Hippocampal formation (tissue), 2 donors: ENCODE data around the gene ATG4D.
"Not testable (repeated sequence)": the region's sequence is repeated elsewhere in the genome, so short reads cannot be mapped to it uniquely, and the experiment has no call there.

Experiments used
- DNase-seq, 2 donors: peaks; one replicate each; lab custom pipeline; 2025; lab: John Stamatoyannopoulos, UW

ATG4D gene

DNA sequence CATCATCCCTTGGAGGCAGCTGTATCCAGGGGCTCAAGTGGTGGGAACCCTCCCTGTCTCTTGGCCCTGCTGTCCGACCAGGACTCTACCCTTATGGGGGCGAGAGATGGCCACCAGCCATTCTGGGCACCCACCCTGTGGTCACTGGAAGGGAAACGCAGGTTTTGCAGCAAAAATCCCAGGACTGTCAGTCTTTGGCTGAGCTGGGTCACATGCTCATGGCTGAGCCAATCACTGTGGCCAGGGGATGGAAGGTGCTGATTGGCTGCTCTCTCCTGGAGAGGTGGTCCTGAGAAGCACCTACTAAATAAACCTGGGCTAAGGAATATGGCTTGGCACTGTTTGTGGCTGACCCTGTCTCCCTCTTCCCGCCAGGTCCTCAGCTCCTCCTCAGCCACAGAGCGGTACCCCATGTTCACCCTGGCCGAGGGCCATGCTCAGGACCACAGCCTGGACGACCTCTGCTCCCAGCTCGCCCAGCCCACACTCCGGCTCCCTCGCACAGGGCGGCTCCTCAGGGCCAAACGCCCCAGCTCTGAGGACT lies 8.9 kb downstream of the ATG4D start:
- DNase-seq, result no peak

DNA sequence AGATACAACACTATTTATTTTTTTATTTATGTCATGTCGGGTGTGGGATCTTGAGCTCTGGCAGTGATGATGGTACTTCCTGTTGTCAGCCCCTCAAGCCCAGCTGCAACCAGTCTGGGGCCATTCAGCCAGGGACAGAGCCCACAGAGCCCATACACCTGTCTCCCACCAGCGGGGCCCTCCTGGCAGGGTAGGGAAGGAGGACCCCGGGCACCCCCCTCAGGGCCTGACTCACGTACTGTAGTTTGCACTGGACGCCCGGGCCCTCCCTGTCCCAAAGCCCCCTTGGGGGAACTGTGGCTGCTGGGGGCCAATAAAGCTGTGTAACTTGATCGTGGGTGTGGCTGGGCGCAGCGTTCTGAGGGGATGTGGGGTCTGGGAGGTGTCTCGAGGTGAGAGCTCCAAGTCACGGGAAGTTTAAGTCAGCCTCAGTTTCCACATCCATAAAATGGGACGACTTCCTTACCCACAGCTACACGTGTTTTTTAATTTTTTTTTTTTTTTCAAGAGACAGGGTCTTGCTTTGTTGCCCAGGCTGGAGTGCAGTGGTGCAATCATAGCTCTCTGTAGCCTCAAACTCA lies 9.5 kb downstream of the ATG4D start:
- no peak for DNase-seq

GRCh38 chr19:10553943-10554381 lies 10.3 kb downstream of the ATG4D start:
- DNase-seq, result no peak

- DNase-seq, result no peak
Measured at GRCh38 chr19:10554760-10555609, 11.3 kb downstream of the ATG4D start.

GRCh38 chr19:10555610-10555973 lies 11.9 kb downstream of the ATG4D start:
- no peak for DNase-seq

DNA sequence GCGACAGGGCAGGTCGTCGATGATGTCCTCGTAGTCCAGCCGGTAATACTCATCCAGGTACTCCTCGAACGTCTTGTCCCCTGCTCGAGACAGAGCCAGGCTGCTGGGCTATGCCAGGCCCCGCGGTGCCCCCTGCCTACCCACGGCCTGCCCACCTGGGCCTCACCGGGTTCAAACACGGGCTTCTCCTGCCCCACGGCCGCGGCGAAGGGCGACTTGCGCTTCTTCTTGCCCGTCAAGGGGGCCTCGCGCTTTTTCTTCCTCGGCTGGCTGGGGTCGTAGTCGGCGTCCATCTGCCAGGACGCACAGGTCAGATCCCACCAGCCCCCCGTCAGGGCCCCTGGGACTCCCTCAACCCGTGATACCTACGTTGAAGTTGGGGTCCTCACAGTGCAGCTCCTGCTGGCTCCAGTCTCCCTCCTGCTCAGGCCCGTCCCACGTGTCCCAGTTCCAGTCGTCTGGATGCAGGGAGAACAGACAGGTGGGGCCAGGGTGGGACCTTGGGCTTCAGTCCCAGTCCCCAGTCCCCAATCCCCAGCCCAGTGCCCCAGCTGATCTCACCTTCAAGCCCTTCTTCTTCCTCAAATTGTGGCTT lies 14.0 kb downstream of the ATG4D start:
- no peak for DNase-seq

DNA sequence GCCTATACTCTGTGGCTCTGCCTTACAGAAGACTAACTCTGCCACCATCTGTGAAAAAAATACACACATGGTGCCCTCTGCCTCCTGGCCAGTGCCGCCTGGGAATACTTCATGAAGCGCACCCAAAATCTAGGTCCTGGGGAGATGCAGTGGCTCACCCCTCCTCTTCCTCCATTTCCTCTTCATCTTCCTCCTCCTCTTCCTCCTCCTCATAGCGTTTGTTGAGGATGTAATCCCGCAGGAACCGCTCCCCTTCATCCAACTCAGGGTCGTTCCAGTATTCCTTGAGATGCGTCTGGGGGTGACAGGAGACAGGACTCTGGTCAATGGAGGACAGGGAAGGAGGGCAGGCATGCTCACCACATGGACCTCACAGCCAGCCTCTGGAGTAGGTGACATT lies 16.4 kb downstream of the ATG4D start:
- no peak for DNase-seq

DNA sequence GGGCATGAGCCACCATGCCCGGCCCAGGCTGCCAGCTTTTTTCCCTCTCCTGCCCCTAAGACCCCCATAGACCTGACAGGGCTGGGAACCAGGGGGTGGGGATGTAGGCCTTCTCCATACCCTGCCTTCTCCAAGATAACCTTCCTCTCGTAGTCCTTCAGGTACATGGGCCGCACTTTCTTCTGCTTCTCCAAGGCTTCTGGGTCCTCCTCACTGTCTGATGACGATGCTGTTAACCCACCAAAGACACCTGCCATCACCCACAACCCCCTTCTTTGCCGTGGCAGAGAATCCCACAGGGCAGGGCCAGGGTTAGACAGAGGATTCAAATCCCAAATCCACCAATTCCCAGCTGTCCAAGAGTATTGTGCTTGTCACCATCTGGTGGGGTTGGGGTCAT lies 18.9 kb downstream of the ATG4D start:
- no peak for DNase-seq

GRCh38 chr19:10565028-10565566 lies 21.4 kb downstream of the ATG4D start:
- no peak for DNase-seq

GRCh38 chr19:10565567-10566407 lies 22.1 kb downstream of the ATG4D start, which contains the start of gene KRI1:
Gene KRI1, minus strand, starts transcription at chr19:10566010. Its CDS starts 11 bp downstream, at chr19:10565999.
- DNase-seq, result peak; percentile 96 to 98

DNA sequence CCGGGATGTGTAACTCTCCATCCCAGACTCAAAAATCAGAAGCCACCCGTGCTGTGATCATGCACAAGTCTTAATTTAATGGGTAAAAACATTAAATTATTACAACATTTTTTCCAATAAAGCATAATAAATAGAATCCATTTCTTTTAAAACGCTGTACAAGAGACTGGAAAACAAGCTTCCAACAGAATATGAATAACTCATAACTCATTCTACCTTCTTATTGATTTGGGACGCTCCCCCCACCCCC lies 22.6 kb downstream of the ATG4D start:
- DNase-seq, result no peak

GRCh38 chr19:10566658-10567410 lies 23.1 kb downstream of the ATG4D start:
- no peak for DNase-seq

GRCh38 chr19:10567656-10568055 lies 24.0 kb downstream of the ATG4D start:
- no peak for DNase-seq

GRCh38 chr19:10568062-10568825 lies 24.5 kb downstream of the ATG4D start:
- DNase-seq, result no peak

- peak; percentile 99 for DNase-seq
Measured at GRCh38 chr19:10568826-10569651, 25.3 kb downstream of the ATG4D start, which contains the start of gene CDKN2D. Gene CDKN2D, minus strand, starts transcription at chr19:10568979. Its CDS starts 326 bp downstream, at chr19:10568653.

GRCh38 chr19:10573793-10574192 lies 30.1 kb downstream of the ATG4D start:
- DNase-seq, result not testable (repeated sequence)

GRCh38 chr19:10574462-10574861 lies 30.8 kb downstream of the ATG4D start:
- DNase-seq, result no peak

GRCh38 chr19:10575011-10575716 lies 31.5 kb downstream of the ATG4D start:
- DNase-seq, result no peak

- DNase-seq, result no peak
Measured at GRCh38 chr19:10577951-10578350, 34.2 kb downstream of the ATG4D start.
